MV-4-11 (cell line): ENCODE data around the gene FBXL5.

Experiments
- DNase-seq: peaks from one replicate; lab custom pipeline; 2025; lab: John Stamatoyannopoulos, UW

FBXL5 gene

DNA sequence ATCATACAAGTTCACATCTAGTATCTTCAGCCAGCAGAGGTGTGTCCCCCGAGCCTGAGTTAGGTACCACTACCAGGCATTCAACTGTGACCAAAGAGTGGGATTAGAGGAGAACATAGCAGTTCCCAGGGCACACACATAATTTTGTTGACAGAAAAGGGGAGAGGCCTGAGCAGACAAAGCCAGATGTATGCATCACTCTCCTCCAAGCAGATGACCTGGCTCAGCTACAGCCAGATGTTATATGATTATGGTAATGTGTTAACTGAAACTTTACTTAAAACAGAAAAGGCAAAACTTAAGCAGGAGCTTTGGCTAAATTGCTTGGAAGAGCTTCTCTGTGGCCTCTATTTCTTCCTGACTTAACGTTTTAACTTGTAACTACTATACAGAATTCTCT lies 96.6 kb downstream of the FBXL5 start:
- DNase-seq: no peak

DNA sequence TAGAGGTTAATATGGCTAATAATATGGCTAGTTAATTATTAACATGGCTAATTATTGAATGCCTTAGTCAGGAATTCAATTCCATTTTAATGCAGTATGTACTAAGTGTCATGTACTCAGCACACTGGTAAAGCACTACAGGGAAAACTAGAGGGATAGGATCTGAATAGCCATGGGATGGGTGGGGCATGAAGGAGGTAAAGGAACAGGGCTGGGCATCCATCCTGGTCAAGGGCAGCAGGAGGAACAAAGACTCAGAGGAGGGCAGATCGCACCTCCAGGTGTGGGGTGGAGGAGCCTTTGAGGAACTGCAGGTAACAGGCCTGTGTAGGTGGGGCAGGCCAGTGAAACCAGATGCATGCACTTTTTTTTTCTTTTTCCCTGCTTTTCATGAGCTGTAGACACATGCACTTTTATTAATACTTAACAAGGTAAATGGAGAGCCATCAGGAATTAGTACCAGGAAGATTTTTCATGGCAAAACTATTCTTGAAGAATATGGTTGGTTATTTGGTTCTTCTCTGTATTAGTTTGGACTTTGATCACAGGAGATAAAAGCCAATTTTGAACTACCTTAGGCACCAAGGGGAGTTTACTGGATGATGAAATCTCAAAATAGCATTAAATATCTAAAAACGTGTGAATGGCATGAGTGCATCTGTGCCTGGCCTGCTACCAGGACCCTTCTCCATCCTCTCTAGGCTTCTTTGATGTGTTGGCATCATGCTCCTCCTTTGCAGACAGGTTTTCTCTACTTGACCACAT lies 97.2 kb downstream of the FBXL5 start:
- no peak for DNase-seq

DNA sequence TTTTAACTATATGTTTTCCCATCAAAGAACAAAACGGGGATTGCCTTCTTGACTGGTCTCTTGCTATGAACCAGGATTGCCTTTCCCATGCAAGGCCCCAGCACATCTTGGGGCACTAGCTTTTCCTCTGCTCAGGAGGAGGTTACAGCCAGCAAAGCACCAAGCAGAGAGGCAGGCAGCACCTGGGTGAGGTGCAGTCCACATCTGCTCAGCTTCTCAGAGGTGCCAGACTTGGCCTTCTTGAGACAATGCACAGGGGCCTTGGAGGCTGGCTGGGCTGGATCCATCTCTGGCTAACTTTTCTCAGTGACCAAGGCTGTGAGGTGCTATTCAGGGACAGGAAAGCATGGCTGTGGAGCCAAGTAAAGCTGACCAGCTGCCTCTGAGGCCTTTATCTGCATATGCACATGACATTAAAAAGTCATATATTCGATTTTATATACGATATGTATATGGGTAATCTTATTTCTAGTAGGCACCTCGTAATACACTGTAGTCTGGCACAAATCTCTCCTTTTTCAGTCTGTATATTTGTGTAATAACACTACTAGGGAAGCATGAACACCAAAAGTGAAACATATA lies 98.6 kb downstream of the FBXL5 start:
- DNase-seq: no peak
